Transverse colon (tissue), 4 donors: ENCODE data around the gene DCN. TPM values are rescaled to one million over a fixed set of nuclear protein-coding genes. Genes with fewer than 3 reads are reported as not detected.

Source experiments
- DNase-seq: peaks from one replicate; pipeline ENCODE4 v3.0.0-alpha.2; 2019
- H3K27ac ChIP-seq, 4 donors: fragments of 200-600 bp; sonication (generic); 2 replicates each; pipeline ENCODE4 v1.5.1; 2016 to 2018; ENCODE audit warnings: inconsistent platforms in 4 of 4
- H3K27me3 ChIP-seq: fragments of 200-600 bp; sonication (generic); 2 replicates; pipeline ENCODE4 v1.5.1; 2017; ENCODE audit warnings: inconsistent platforms
- H3K36me3 ChIP-seq, 4 donors: fragments of 200-600 bp; sonication (generic); 2 replicates each; pipeline ENCODE4 v1.5.1; 2017 to 2019; ENCODE audit warnings: inconsistent platforms in 4 of 4
- H3K4me1 ChIP-seq, 4 donors: fragments of 200-600 bp; sonication (generic); 2 replicates each; pipeline ENCODE4 v1.5.1; 2017 to 2020; ENCODE audit warnings: inconsistent platforms in 4 of 4
- H3K4me3 ChIP-seq, 4 donors: fragments of 200-600 bp; sonication (generic); 1 replicate in 1 of 4; 2 replicates in 3 of 4; pipeline versions ENCODE4 v1.5.1 to v1.6.1; 2017 to 2019; ENCODE audit warnings: inconsistent platforms in 4 of 4
- H3K9me3 ChIP-seq, 2 donors: fragments of 200-600 bp; sonication (generic); 2 replicates each; pipeline ENCODE4 v1.5.1; 2017 to 2019; ENCODE audit warnings: inconsistent platforms in 2 of 2
- CTCF ChIP-seq, 5 experiments: fragments of 200-600 bp in 3 of 5; fragments of 450-650 bp in 2 of 5; sonication (generic) in 3 of 5; IDR thresholded peaks; 1 replicate in 2 of 5; 2 replicates in 3 of 5; pipeline ENCODE4 v1.5.1; 2016 to 2017; ENCODE audit warnings: antibody characterized with exemption in 5 of 5, inconsistent platforms in 3 of 5, mild to moderate bottlenecking in 2 of 5, moderate library complexity in 1 of 5
- EP300 ChIP-seq: sonication (generic); formaldehyde crosslinking; IDR thresholded peaks from one replicate; pipeline ENCODE4 v1.6.1; 2017; ENCODE audit warnings: antibody characterized with exemption, low read depth
- POLR2A ChIP-seq: fragments of 450-650 bp; IDR thresholded peaks from one replicate; pipeline ENCODE4 v1.6.1; 2016; ENCODE audit warnings: antibody characterized with exemption, mild to moderate bottlenecking, moderate library complexity
- POLR2AphosphoS5 ChIP-seq, 3 donors: sonication (generic); formaldehyde crosslinking; IDR thresholded peaks; one replicate each; pipeline ENCODE4 v1.6.1; 2016; ENCODE audit warnings: antibody characterized with exemption in 3 of 3
- WGBS, 2 donors: methylation state at CpG; one replicate each; pipeline ENCODE4 v1.1.5; 2018; ENCODE audit warnings: low coverage in 1 of 2; 5-methylcytosine and 5-hydroxymethylcytosine counted together
- in situ Hi-C, 4 donors: fragments of 200-750 bp; cut with MboI; loops; one replicate each; pipeline versions ENCODE4 v1.15.0 to v1.15.1; 2017; ENCODE audit warnings: low sequenced_read_pairs in 3 of 4, low pct_ligation_motif_present in 1 of 4, low pct_unique_long_range_greater_than_20kb in 1 of 4
- intact Hi-C: fragments of 100-400 bp; cut with DNase I; formaldehyde crosslinking; loops from one replicate; pipeline ENCODE4 v1.15.1; 2023; ENCODE audit warnings: low total_unique reads
- total RNA-seq, 4 donors: library from RNA; depleted of rRNA; stranded (reverse); fragments of >200 nt; gene quantifications; one replicate each; pipeline ENCODE4 v1.1.0, GENCODE V29; 2016

Gene DCN
- total RNA-seq, 4 donors from 2014 or later, result 133 to 511 (median 276) TPM

- Histone ChIP-seq H3K4me1 (peaks cover 0 to 12% (median 4%) of the 10 kb centered on the region in 4 donors), H3K27me3 (no peaks in the 10 kb centered on the region), H3K36me3 (no peaks in the 10 kb centered on the region), H3K9me3 (no peaks in the 10 kb centered on the region), H3K4me3 (no peak overlapping the region), H3K27ac (no peak overlapping the region)
- DNase-seq, result no peak
- intact Hi-C loops (no loop called here), in situ Hi-C loops (no loop called here)
- no peak for TF ChIP-seq POLR2AphosphoS5 (IDR thresholded peaks at IDR 0.05)
- TF ChIP-seq EP300, result no peak
- TF ChIP-seq POLR2A, result no peak
- TF ChIP-seq CTCF (IDR thresholded peaks at IDR 0.05), result no peak
- WGBS, 2 donors, result 73 to 81% methylated on average over 2 of the region's 2 CpGs
Observed at GRCh38 chr12:91129662-91130362, 52.8 kb downstream of the DCN start.

GRCh38 chr12:91127751-91128150 lies 54.9 kb downstream of the DCN start:
- WGBS, 2 donors, result 45 to 55% methylated on average over 3 of the region's 3 CpGs
- Histone ChIP-seq H3K27ac (no peak overlapping the region), H3K9me3 (no peaks in the 10 kb centered on the region), H3K4me3 (no peak overlapping the region), H3K27me3 (no peaks in the 10 kb centered on the region), H3K36me3 (no peaks in the 10 kb centered on the region), H3K4me1 (peaks cover 0 to 12% (median 4%) of the 10 kb centered on the region in 4 donors)
- DNase-seq, result no peak
- intact Hi-C loops (no loop called here), in situ Hi-C loops (no loop called here)
- TF ChIP-seq POLR2AphosphoS5 (IDR thresholded peaks at IDR 0.05) (no peak), EP300 (no peak), POLR2A (no peak), CTCF (IDR thresholded peaks at IDR 0.05) (no peak)

GRCh38 chr12:91127306-91127705 lies 55.3 kb downstream of the DCN start:
- intact Hi-C loops, result no loop called here
- TF ChIP-seq CTCF (IDR thresholded peaks at IDR 0.05) (no peak), POLR2A (no peak), EP300 (no peak), POLR2AphosphoS5 (IDR thresholded peaks at IDR 0.05) (no peak)
- Histone ChIP-seq H3K36me3 (no peaks in the 10 kb centered on the region), H3K4me3 (no peak overlapping the region), H3K27ac (no peak overlapping the region), H3K9me3 (no peaks in the 10 kb centered on the region), H3K27me3 (no peaks in the 10 kb centered on the region), H3K4me1 (peaks cover 0 to 12% (median 4%) of the 10 kb centered on the region in 4 donors)
- in situ Hi-C loops, result no loop called here
- 89 to 100% methylated on average over 2 of the region's 2 CpGs for WGBS, 2 donors
- DNase-seq, result no peak

- no peak overlapping the region for H3K4me3 ChIP-seq
- H3K4me1 ChIP-seq, result peaks cover 0 to 12% (median 4%) of the 10 kb centered on the region in 4 donors
- in situ Hi-C loops, result no loop called here
- no peaks in the 10 kb centered on the region for H3K27me3 ChIP-seq
- intact Hi-C loops, result no loop called here
- no peaks in the 10 kb centered on the region for H3K36me3 ChIP-seq
- DNase-seq, result no peak
- TF ChIP-seq POLR2AphosphoS5 (IDR thresholded peaks at IDR 0.05) (no peak), POLR2A (no peak), CTCF (IDR thresholded peaks at IDR 0.05) (no peak), EP300 (no peak)
- WGBS, 2 donors, result 63 to 81% methylated on average over 1 of the region's 1 CpG
- no peak overlapping the region for H3K27ac ChIP-seq
- H3K9me3 ChIP-seq, result no peaks in the 10 kb centered on the region
Observed at GRCh38 chr12:91126516-91126915, 56.1 kb downstream of the DCN start.
